ENCODE data around the gene WTAP. TPM values are rescaled to one million over a fixed set of nuclear protein-coding genes. Genes with fewer than 3 reads are reported as not detected.
A peak's percentile ranks its signal among the peaks of the same experiment; 100 is the strongest.
"Not testable (repeated sequence)": the region's sequence is repeated elsewhere in the genome, so short reads cannot be mapped to it uniquely, and the experiment has no call there.

WTAP gene
- polyA plus RNA-seq, 1 experiment, result 38.5 TPM

DNA sequence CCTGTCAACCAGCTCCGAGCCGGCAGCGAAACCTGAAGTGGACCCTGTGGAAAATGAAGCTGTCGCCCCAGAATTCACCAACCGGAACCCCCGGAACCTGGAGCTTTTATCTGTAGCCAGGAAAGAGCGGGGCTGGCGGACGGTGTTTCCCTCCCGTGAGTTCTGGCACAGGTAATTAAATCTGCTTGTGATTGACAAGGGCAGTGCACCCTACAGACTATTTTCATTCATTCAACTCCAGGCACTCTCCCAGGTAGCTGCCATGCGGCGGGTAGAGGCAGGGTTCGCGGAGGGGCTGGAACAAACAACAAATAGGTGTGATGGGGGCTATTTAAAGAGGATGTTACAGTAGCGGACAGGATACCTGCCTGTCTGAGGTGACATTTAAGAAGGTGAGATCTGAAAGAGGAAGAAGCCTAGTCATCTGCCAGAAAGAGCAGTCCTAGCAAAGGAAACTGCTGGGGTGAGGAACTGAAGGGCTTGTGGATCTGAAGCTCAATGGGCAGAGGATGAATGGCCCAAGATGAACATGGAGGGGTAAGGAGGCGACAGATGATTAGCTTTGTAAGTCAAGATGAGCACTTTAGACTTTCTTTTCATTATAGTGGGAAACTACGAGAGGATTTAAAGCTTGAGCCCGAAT lies 63.8 kb downstream of the WTAP start:
- ChIA-PET POLR2A (interaction anchor here (1.4 to 3.2 kb wide), 3 partner anchors 30 to 239 kb away, joined by 4 to 20 read pairs (median 18); partner anchors contain the start of genes ACAT2 and WTAP), CTCF (interaction anchor here (0.9 to 2.7 kb wide), 3 partner anchors 100 to 664 kb away, joined by 3 to 16 read pairs (median 3); no protein-coding TSS in a partner anchor)
- Histone ChIP-seq H3K27ac (ENCODE audit: low read depth, low read length) (peak overlapping the region; percentile 83), H3K4me3 (ENCODE audit: low read depth, low read length) (peak overlapping the region; percentile 91), H3K27me3 (ENCODE audit: control insufficient read depth, insufficient read depth, low read length) (no peaks in the 10 kb centered on the region), H3K9me3 (ENCODE audit: control insufficient read depth, insufficient read depth, low read length) (peaks cover 4% of the 10 kb centered on the region; the same call in 1 of the 2 replicates)
- TF ChIP-seq, protein P1, sequence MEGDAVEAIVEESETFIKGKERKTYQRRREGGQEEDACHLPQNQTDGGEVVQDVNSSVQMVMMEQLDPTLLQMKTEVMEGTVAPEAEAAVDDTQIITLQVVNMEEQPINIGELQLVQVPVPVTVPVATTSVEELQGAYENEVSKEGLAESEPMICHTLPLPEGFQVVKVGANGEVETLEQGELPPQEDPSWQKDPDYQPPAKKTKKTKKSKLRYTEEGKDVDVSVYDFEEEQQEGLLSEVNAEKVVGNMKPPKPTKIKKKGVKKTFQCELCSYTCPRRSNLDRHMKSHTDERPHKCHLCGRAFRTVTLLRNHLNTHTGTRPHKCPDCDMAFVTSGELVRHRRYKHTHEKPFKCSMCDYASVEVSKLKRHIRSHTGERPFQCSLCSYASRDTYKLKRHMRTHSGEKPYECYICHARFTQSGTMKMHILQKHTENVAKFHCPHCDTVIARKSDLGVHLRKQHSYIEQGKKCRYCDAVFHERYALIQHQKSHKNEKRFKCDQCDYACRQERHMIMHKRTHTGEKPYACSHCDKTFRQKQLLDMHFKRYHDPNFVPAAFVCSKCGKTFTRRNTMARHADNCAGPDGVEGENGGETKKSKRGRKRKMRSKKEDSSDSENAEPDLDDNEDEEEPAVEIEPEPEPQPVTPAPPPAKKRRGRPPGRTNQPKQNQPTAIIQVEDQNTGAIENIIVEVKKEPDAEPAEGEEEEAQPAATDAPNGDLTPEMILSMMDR (IDR thresholded peaks at IDR 0.05; ENCODE audit: low read depth, low read length), result no peak
- no peak for DNase-seq (ENCODE audit: low read depth, low spot score)

DNA sequence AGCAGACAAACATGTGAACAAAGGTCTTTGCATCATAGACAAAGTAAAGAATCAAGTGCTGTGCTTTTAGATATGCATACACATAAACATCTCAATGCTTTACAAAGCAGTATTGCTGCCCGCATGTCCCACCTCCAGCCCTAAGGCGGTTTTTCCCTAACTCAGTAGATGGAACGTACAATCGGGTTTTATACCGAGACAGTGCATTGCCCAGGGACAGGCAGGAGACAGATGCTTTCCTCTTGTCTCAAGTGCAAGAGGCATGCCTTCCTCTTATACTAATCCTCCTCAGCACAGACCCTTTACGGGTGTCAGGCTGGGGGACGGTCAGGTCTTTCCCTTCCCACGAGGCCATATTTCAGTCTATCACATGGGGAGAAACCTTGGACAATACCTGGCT lies 67.7 kb downstream of the WTAP start:
- H3K27me3 ChIP-seq (ENCODE audit: control insufficient read depth, insufficient read depth, low read length); CTCF ChIA-PET; POLR2A ChIA-PET; DNase-seq (ENCODE audit: low read depth, low spot score); H3K4me3 ChIP-seq (ENCODE audit: low read depth, low read length); H3K9me3 ChIP-seq (ENCODE audit: control insufficient read depth, insufficient read depth, low read length); H3K27ac ChIP-seq (ENCODE audit: low read depth, low read length): not testable (repeated sequence)

DNA sequence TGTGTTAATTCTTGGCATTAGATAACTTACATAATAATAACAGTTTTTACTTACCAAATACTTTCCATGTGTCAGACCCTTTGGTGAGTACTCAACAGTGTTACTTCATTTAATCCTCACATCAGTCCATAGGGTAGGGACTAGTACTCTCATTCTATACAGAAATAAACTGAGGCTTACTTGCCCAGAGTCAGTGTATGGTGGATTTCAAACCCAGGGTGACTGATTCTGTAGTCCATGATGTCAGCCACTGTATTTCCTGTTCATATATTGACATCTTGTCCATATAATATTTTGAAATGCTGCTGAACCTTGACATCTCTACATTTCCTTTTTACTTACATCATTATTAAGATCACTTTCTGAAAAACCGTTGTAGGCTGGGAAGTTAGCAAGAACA lies 70.2 kb downstream of the WTAP start:
- Histone ChIP-seq H3K4me3 (ENCODE audit: low read depth, low read length) (no peak overlapping the region), H3K27ac (ENCODE audit: low read depth, low read length) (no peak overlapping the region), H3K9me3 (ENCODE audit: control insufficient read depth, insufficient read depth, low read length) (no peaks in the 10 kb centered on the region; the same call in 1 of the 2 replicates), H3K27me3 (ENCODE audit: control insufficient read depth, insufficient read depth, low read length) (no peaks in the 10 kb centered on the region)
- ChIA-PET POLR2A (no interaction called here), CTCF (no interaction called here)
- TF ChIP-seq, protein P1 (IDR thresholded peaks at IDR 0.05; ENCODE audit: low read depth, low read length), result no peak
- DNase-seq (ENCODE audit: low read depth, low spot score), result no peak

DNA sequence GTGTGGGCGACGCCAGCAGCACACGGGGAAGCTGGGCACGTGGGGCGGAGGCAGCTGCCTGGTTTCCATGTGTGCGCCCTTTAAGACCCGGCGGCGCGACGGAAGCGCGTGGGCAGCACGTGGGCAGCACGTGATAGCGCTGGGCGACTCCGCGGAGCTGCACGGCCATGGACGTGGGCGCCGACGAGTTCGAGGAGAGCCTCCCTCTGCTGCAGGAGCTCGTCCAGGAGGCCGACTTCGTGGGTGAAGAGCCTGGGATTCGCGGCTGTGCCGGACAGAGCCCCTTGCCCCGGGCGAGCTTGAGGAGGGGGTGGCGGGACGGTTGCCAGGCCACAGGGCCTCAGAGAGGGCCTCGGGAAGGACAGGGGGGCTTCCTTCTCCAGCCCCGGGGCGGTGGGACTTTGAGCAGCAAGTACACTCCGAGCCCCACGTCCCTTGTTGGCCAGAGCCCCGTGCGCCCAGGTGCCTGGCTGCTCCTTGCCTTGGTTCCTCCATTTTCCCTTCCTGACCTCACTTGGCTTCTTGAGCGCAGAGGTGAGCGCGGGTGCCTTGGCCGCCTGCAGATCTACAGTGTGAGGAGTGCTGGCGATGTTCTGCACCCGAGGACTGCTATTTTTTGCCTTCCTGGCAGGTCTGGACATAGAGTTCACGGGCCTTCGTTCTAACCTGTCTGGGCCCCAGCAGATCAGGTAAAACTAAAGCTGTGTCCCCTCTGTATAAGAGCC lies 73.0 kb downstream of the WTAP start, which contains the start of gene PNLDC1:
PNLDC1 (plus strand) TSS at position 136 of the 725 bp plus-strand sequence; CDS start at position 168, 32 bp downstream.
- ChIA-PET CTCF (no interaction called here), POLR2A (no interaction called here)
- no peaks in the 10 kb centered on the region; the same call in 1 of the 2 replicates for H3K9me3 ChIP-seq (ENCODE audit: control insufficient read depth, insufficient read depth, low read length)
- peaks cover 3% of the 10 kb centered on the region for H3K27me3 ChIP-seq (ENCODE audit: control insufficient read depth, insufficient read depth, low read length)
- no peak within 1 kb of the TSS for H3K27ac ChIP-seq (ENCODE audit: low read depth, low read length)
- no peak for DNase-seq (ENCODE audit: low read depth, low spot score)
- TF ChIP-seq, protein P1 (IDR thresholded peaks at IDR 0.05; ENCODE audit: low read depth, low read length), result no peak
- H3K4me3 ChIP-seq (ENCODE audit: low read depth, low read length), result no peak within 1 kb of the TSS

DNA sequence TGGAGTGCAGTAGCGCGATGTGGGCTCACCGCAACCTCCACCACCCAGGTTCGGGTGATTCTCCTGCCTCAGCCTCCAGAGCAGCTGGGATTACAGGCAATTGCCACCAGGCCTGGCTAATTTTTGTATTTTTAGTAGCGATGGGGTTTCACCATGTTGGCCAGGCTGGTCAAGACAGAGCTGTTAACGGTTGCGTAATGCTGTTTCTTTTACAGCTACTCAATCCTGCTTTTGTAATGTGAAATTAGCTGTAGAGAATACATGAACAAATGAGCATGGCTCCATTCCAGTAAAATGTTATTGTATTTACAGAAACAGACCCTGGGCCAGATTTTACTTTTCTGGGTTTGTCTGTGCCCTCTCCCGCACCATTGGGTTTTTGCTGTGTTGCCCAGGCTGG lies 74.6 kb downstream of the WTAP start:
- CTCF ChIA-PET, result no interaction called here
- DNase-seq (ENCODE audit: low read depth, low spot score), result no peak
- TF ChIP-seq, protein P1 (IDR thresholded peaks at IDR 0.05; ENCODE audit: low read depth, low read length), result no peak
- Histone ChIP-seq H3K9me3 (ENCODE audit: control insufficient read depth, insufficient read depth, low read length) (no peaks in the 10 kb centered on the region; the same call in 1 of the 2 replicates), H3K27ac (ENCODE audit: low read depth, low read length) (no peak overlapping the region), H3K4me3 (ENCODE audit: low read depth, low read length) (no peak overlapping the region), H3K27me3 (ENCODE audit: control insufficient read depth, insufficient read depth, low read length) (peaks cover 3% of the 10 kb centered on the region)
- POLR2A ChIA-PET, result no interaction called here

All from AG04450 (cell line).